GM12872 (cell line): Measurements from ENCODE around the gene CRHR2.

Experiments
- TF ChIP-seq, protein P1 (sequence below): IDR thresholded peaks from 3 replicates; pipeline ENCODE4 v1.5.1; 2011; ENCODE audit warnings: low read depth, mild to moderate bottlenecking, low read length, moderate library complexity; ENCODE audit not compliant: insufficient read depth

CRHR2 gene

DNA sequence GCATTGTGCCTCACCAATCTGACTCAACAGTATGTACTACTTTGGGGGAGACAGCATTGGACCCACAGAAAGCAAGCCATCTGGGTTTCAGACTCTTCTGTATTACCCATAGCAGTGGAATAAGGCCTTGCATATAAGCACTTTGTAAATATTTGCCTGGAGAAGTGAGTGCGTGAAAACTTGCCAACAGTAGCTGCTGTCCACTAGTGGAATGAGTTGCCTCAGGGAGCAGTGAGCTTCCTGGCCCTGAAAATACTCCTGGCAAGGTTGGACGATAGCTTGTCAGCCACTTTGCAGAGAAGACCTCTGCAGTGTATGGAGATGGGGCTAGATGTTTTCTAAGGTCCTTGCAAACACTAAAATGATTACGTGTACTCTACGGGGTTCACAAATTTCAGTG lies 65.9 kb downstream of the CRHR2 start:
- TF ChIP-seq, protein P1, sequence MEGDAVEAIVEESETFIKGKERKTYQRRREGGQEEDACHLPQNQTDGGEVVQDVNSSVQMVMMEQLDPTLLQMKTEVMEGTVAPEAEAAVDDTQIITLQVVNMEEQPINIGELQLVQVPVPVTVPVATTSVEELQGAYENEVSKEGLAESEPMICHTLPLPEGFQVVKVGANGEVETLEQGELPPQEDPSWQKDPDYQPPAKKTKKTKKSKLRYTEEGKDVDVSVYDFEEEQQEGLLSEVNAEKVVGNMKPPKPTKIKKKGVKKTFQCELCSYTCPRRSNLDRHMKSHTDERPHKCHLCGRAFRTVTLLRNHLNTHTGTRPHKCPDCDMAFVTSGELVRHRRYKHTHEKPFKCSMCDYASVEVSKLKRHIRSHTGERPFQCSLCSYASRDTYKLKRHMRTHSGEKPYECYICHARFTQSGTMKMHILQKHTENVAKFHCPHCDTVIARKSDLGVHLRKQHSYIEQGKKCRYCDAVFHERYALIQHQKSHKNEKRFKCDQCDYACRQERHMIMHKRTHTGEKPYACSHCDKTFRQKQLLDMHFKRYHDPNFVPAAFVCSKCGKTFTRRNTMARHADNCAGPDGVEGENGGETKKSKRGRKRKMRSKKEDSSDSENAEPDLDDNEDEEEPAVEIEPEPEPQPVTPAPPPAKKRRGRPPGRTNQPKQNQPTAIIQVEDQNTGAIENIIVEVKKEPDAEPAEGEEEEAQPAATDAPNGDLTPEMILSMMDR, result no peak

DNA sequence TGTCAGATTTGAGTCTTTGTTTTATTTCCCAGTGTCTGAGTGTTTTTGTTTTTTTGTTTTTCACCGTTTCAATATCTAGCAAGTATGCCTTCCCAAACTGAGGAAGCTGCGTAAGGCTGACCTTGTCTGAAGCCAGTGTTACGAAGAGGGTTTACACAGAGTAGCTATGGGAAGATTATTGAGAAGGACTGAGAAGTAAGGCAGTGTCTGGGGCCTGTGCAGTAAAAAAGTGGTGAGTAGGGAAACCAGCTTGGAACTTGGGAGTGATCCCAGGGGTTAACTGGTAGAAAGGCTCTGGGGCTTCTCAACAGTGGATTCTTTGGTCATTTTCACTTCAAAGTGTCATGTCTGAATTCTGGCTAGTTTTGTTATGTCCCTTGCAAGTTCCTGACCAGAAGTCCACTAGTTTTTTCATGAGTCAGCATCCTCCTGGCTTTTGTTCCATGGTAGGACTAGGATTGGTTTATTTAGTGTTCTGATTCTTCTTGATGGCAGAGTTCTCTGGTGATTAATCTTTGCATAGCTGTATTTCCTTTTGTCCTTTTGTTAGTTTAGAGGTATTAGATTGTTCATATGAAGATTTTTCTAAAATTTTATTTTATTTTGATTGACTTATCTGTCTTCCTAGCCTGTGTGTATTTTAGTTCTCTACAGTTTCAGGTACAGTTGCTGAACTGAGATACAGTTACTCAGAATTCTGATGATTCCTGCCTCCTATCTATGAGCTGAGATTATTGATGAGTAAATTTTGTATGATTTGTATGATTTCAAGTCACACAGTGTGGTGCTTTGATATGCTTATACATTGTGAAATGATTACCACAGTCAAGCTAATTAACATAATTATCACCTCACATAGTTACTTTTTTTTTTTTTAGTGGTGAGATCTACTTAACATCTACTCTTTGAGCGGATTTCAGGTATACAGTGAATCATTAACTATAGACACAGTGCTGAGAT lies 68.6 kb downstream of the CRHR2 start:
- TF ChIP-seq, protein P1, result no peak

DNA sequence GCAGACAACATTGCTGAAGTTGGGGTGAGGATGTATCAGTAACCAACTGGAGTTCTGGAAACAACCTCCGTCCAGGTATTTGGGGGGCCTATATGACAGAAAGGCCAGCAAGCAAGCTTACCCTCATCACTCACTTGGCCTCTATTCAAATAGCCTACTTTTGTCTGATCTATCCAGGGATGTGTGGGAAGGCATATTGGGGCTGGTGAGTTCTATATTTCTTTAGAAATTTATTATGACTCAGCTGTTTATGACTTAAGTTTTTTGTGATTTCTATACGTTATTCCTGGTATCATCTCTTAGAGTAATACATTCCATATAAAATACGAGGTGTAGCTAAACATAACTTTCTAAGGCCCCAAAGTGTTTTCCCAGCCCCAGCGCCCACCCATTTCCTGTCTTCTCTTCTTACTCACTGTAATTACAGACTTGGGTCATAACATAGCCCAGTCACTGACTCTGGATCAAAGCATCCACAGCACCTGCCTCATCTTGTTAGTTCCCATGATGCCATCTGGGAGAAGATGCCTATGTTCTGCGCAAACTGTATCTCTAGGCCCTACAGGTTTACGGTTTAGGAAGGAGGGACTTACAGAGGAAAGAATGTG lies 69.5 kb downstream of the CRHR2 start:
- TF ChIP-seq, protein P1, result no peak

DNA sequence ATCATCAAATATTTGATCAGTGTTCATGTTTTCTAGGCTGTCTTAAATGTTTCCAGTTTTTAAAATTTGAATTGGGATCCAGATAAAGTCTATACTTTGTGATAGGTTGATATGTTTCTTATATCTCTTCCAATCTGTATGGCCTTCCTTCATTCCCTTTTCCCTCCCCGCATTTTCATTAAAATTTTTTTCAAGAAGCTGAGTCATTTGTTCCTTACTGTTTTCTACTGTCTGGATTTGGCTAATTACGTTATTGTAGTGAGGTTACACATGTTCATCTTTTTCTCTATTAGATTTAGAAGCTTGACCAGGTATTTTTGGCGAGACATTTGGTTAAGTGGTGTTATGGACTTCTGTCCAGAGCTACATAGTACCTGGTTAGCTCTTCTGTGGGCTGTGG lies 76.4 kb downstream of the CRHR2 start:
- TF ChIP-seq, protein P1, result no peak

DNA sequence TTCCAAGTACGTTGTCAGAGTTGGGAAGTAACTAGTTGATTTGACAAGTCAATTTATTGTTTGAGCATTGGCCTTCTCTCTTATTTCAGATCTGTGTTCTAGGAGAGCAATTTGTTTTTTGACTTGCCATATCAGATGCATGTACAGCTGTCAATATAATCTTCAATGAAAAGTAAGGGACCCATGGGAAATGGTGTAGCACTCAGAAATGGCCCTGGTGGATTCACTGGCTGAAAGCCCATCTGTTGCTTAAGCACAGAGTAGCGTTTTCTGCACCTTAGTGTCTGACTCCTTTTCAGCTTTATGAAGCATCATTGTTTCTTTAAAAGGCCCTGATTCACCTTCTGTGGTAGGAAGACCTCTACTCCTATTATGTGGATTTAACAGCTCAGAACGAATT lies 77.4 kb downstream of the CRHR2 start:
- TF ChIP-seq, protein P1, result no peak
